Mammary epithelial cell (primary cell): ENCODE measurements around the gene PSAP.

Source experiments
- CTCF ChIP-seq, 2 donors: IDR thresholded peaks in 1 of 2; conservative IDR thresholded peaks in 1 of 2; 2 replicates each; pipeline ENCODE4 v1.5.1; 2011 to 2012; ENCODE audit warnings: inconsistent platforms in 2 of 2, low read length in 2 of 2, mild to moderate bottlenecking in 2 of 2, control low read depth in 1 of 2, low read depth in 1 of 2; ENCODE audit not compliant: insufficient read depth in 1 of 2; ENCODE audit errors: extremely low read depth in 1 of 2
- EZH2 ChIP-seq: IDR thresholded peaks from 2 replicates; pipeline ENCODE4 v1.6.1; 2012; ENCODE audit warnings: low read length, inconsistent platforms, borderline replicate concordance

- TF ChIP-seq CTCF (conservative IDR thresholded peaks at IDR 0.05 in 1 of 2, IDR thresholded peaks at IDR 0.05 in 1 of 2; ENCODE audit: extremely low read depth in 1 of 2, insufficient read depth in 1 of 2, low read depth in 1 of 2, low read length in 2 of 2), result peak; percentile 41 to 80
- no peak for TF ChIP-seq EZH2
Measured at GRCh38 chr10:71773221-71773971, 77.7 kb downstream of the PSAP start, which contains the start of gene VSIR.
